NCI-H128 (cell line): ENCODE measurements around the gene PCCB.
"Not testable (repeated sequence)": the region's sequence is repeated elsewhere in the genome, so short reads cannot be mapped to it uniquely, and the experiment has no call there.

Experiments used
- DNase-seq: peaks from one replicate; lab custom pipeline; 2025; ENCODE audit not compliant: unreplicated experiment; lab: John Stamatoyannopoulos, UW

The PCCB gene

GRCh38 chr3:136262559-136262958 lies 12.4 kb downstream of the PCCB start:
- no peak for DNase-seq

GRCh38 chr3:136263251-136263650 lies 13.1 kb downstream of the PCCB start:
- DNase-seq, result no peak

GRCh38 chr3:136266468-136267125 lies 16.5 kb downstream of the PCCB start:
- not testable (repeated sequence) for DNase-seq

GRCh38 chr3:136267235-136267634 lies 17.1 kb downstream of the PCCB start:
- DNase-seq, result no peak

- DNase-seq, result no peak
Measured at GRCh38 chr3:136270179-136270578, 20.0 kb downstream of the PCCB start.

GRCh38 chr3:136271626-136272025 lies 21.5 kb downstream of the PCCB start:
- DNase-seq, result not testable (repeated sequence)

- no peak for DNase-seq
Measured at GRCh38 chr3:136276049-136276755, 26.1 kb downstream of the PCCB start.

GRCh38 chr3:136277115-136277514 lies 27.0 kb downstream of the PCCB start:
- DNase-seq, result no peak

- DNase-seq, result peak; percentile 18
Measured at GRCh38 chr3:136277634-136278033, 27.5 kb downstream of the PCCB start.

GRCh38 chr3:136279092-136279491 lies 29.0 kb downstream of the PCCB start:
- no peak for DNase-seq

- no peak for DNase-seq
Measured at GRCh38 chr3:136280961-136281360, 30.8 kb downstream of the PCCB start.

- DNase-seq, result no peak
Measured at GRCh38 chr3:136281966-136282520, 31.9 kb downstream of the PCCB start.

GRCh38 chr3:136283627-136284026 lies 33.5 kb downstream of the PCCB start:
- no peak for DNase-seq

- DNase-seq, result no peak
Measured at GRCh38 chr3:136291302-136291701, 41.2 kb downstream of the PCCB start.

GRCh38 chr3:136292500-136292899 lies 42.4 kb downstream of the PCCB start:
- no peak for DNase-seq

GRCh38 chr3:136293279-136293678 lies 43.1 kb downstream of the PCCB start:
- DNase-seq, result no peak

GRCh38 chr3:136294176-136294575 lies 44.0 kb downstream of the PCCB start:
- DNase-seq, result no peak

- no peak for DNase-seq
Measured at GRCh38 chr3:136296960-136297359, 46.8 kb downstream of the PCCB start.

GRCh38 chr3:136297826-136298225 lies 47.7 kb downstream of the PCCB start:
- no peak for DNase-seq

GRCh38 chr3:136300444-136300843 lies 50.3 kb downstream of the PCCB start:
- no peak for DNase-seq

- DNase-seq, result peak; percentile 4
Measured at GRCh38 chr3:136305879-136306278, 55.7 kb downstream of the PCCB start.

GRCh38 chr3:136311261-136311660 lies 61.1 kb downstream of the PCCB start:
- DNase-seq, result no peak
